GM23338 (cell line): ENCODE results near the gene TAF10. TPM values are rescaled to one million over a fixed set of nuclear protein-coding genes. Genes with fewer than 3 reads are reported as not detected.

Experiments
- ATAC-seq: fragments of 200-7000 bp; cut with Tn5 transposase; 3 replicates; pipeline ENCODE4 v1.9.1; 2020
- DNase-seq: peaks from one replicate; pipeline ENCODE4 v3.0.0-alpha.2; 2015; ENCODE audit warnings: low spot score
- H2AFZ ChIP-seq: fragments of 200-600 bp; sonication (generic); 2 replicates; pipeline ENCODE4 v1.8.0; 2016; ENCODE audit warnings: antibody characterized with exemption, mild to moderate bottlenecking, moderate library complexity
- H3F3A ChIP-seq: fragments of 200-600 bp; sonication (generic); replicated peaks from 2 replicates; pipeline ENCODE4 v1.8.0; 2017; ENCODE audit warnings: antibody characterized with exemption, mixed run types, low read depth
- H3K27ac ChIP-seq: fragments of 200-600 bp; sonication (generic); 2 replicates; pipeline ENCODE4 v1.6.1; 2016; ENCODE audit warnings: low read depth
- H3K27me3 ChIP-seq: fragments of 200-600 bp; sonication (generic); 2 replicates; pipeline ENCODE4 v1.8.0; 2016; ENCODE audit warnings: mild to moderate bottlenecking, mixed run types, moderate library complexity; ENCODE audit not compliant: insufficient read depth
- H3K36me3 ChIP-seq: fragments of 200-600 bp; sonication (generic); 2 replicates; pipeline ENCODE4 v1.8.0; 2016; ENCODE audit warnings: mild to moderate bottlenecking; ENCODE audit not compliant: insufficient read depth
- H3K4me1 ChIP-seq: fragments of 200-600 bp; sonication (generic); 2 replicates; pipeline ENCODE4 v1.8.0; 2016; ENCODE audit warnings: mild to moderate bottlenecking, moderate library complexity; ENCODE audit not compliant: insufficient read depth
- H3K4me2 ChIP-seq: fragments of 200-600 bp; sonication (generic); 2 replicates; pipeline ENCODE4 v1.7.1; 2017; ENCODE audit warnings: mixed run types
- H3K4me3 ChIP-seq: fragments of 200-600 bp; sonication (generic); 2 replicates; pipeline ENCODE4 v1.6.1; 2016; ENCODE audit warnings: mixed run types
- H3K79me2 ChIP-seq: fragments of 200-600 bp; sonication (generic); replicated peaks from 2 replicates; pipeline ENCODE4 v1.8.0; 2017; ENCODE audit warnings: mild to moderate bottlenecking; ENCODE audit not compliant: insufficient read depth
- H3K9me2 ChIP-seq: fragments of 200-600 bp; sonication (generic); 2 replicates; pipeline ENCODE4 v1.8.0; 2017; ENCODE audit not compliant: insufficient read depth
- H4K20me1 ChIP-seq: fragments of 200-600 bp; sonication (generic); replicated peaks from 2 replicates; pipeline ENCODE4 v1.8.0; 2017; ENCODE audit warnings: mild to moderate bottlenecking; ENCODE audit not compliant: insufficient read depth
- H3K27ac Mint-ChIP-seq: 2 replicates; pipeline ENCODE4 v1.8.0; 2020; ENCODE audit warnings: inconsistent platforms, mild to moderate bottlenecking, moderate library complexity, mixed read lengths
- H3K27me3 Mint-ChIP-seq: 3 replicates; pipeline ENCODE4 v1.8.0; 2022; ENCODE audit warnings: low read depth, mild to moderate bottlenecking, moderate library complexity, mixed read lengths, inconsistent platforms; ENCODE audit not compliant: insufficient read depth, poor library complexity
- H3K36me3 Mint-ChIP-seq: 3 replicates; pipeline ENCODE4 v1.8.0; 2021; ENCODE audit warnings: low read depth, mild to moderate bottlenecking, inconsistent platforms, moderate library complexity, mixed read lengths
- H3K4me1 Mint-ChIP-seq: 3 replicates; pipeline ENCODE4 v1.8.0; 2020; ENCODE audit warnings: mild to moderate bottlenecking, inconsistent platforms, mixed read lengths
- H3K4me3 Mint-ChIP-seq: 3 replicates; pipeline ENCODE4 v1.8.0; 2021; ENCODE audit warnings: moderate library complexity, mild to moderate bottlenecking, inconsistent platforms, mixed read lengths
- H3K9me3 Mint-ChIP-seq: 3 replicates; pipeline ENCODE4 v1.8.0; 2020; ENCODE audit warnings: moderate library complexity, mild to moderate bottlenecking, inconsistent platforms, mixed read lengths
- EZH2phosphoT487 ChIP-seq: fragments of 200-600 bp; sonication (generic); IDR thresholded peaks from one replicate; pipeline ENCODE4 v1.8.1; 2018; ENCODE audit warnings: antibody characterized with exemption; ENCODE audit not compliant: unreplicated experiment
- POLR2AphosphoS5 ChIP-seq: IDR thresholded peaks from 2 replicates; pipeline ENCODE4 v1.6.1; 2016; ENCODE audit warnings: antibody characterized with exemption, low read depth
- STAT1 ChIP-seq: IDR thresholded peaks from one replicate; pipeline ENCODE4 v1.6.1; 2016; ENCODE audit warnings: antibody characterized with exemption; ENCODE audit not compliant: unreplicated experiment
- ZNF114 ChIP-seq: fragments of 250-450 bp; sonication (Bioruptor Pico); IDR thresholded peaks from 2 replicates; pipeline ENCODE4 v1.5.0; 2020; ENCODE audit warnings: mild to moderate bottlenecking, moderate library complexity
- polyA plus RNA-seq: library from polyadenylated mRNA; unstranded; fragments of >200 nt; fragmentation: Nextera tagmentation; extraction: Ambion mirVana; gene quantifications from 2 replicates; pipeline ENCODE4 v1.2.1, GENCODE V29; 2016
- total RNA-seq: library from RNA; depleted of rRNA; stranded (reverse); fragments of >200 nt; shearing (Covaris generic); gene quantifications from 2 replicates; pipeline ENCODE4 v1.2.3, GENCODE V29; 2014
- TF ChIP-seq, protein P1 (sequence below): IDR thresholded peaks from 2 replicates; pipeline ENCODE4 v1.6.1; 2016; ENCODE audit warnings: antibody characterized with exemption
- TF ChIP-seq, protein P2 (sequence below): fragments of 250-450 bp; sonication (Bioruptor Pico); IDR thresholded peaks from 2 replicates; pipeline ENCODE4 v1.5.0; 2020; ENCODE audit warnings: mild to moderate bottlenecking, moderate library complexity

TAF10 gene
- total and polyA plus RNA-seq, 2 experiments from 2014 or later, result 108 to 253 TPM

DNA sequence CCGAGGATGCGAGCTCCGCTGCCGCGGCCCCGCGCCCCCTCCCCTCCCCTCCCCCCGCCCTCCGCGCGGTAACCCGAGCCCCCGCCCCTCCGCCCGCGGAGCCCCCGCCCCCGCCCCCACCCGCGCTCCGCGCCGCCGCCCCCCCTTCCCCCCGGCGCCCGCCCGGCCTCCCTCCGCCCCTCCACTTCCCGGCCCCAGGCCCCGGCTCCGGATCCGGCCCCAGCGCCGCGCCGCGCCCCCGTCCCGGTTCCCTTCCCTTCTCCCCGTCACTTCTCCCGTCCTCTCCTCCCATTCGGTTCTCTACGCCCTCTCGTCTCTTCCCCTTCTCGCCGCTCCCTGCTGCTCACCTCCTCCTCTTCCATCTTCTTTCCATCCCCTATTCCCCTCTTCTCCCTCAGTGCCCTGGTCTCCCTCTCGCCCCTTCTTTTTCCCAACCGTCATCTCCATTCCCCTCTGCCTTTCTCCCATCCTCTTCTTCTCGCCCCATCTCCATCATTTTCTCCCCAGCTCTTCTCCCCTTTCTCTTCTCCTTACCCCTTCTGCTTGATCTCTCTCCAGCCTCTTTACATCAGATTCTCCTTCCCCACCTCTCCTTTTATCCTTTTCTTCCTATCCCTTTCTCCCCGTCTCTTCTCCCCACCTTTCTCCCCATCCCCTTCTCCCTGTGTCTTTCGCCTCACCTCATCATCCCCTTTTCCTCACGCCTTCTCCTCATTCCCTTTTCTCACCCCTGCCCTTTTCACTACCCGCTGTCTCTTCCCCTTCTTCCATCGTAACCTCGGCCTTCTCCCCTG, 44.0 kb upstream of the TAF10 start, which contains the start of gene DCHS1:
TSS of gene DCHS1 (minus strand) at position 20 of the 794 bp plus-strand sequence. CDS start 14,196 bp downstream, outside the sequence.
- Histone ChIP-seq H3K36me3 (no peaks in the 10 kb centered on the region), H3K4me2 (peak within 1 kb of the TSS; percentile 100), H3K4me3 (peak within 1 kb of the TSS; percentile 84), H3K79me2 (no peaks in the 10 kb centered on the region), H4K20me1 (no peaks in the 10 kb centered on the region; the same call in 1 of the 2 replicates), H2AFZ (peak within 1 kb of the TSS; percentile 98), H3K27me3 (peaks cover 76% of the 10 kb centered on the region), H3K27ac (no peak within 1 kb of the TSS), H3K9me2 (0 out of 2 replicates have a peak, but pooled peaks cover 5% of the 10 kb centered on the region), H3K4me1 (peaks cover 8% of the 10 kb centered on the region), H3F3A (peaks cover 10% of the 10 kb centered on the region; the same call in 1 of the 2 replicates)
- Mint-ChIP-seq H3K4me3 (peak within 1 kb of the TSS; percentile 79), H3K27ac (no peak within 1 kb of the TSS), H3K36me3 (no peaks in the 10 kb centered on the region), H3K27me3 (peaks cover 16% of the 10 kb centered on the region), H3K4me1 (peaks cover 10% of the 10 kb centered on the region), H3K9me3 (no peaks in the 10 kb centered on the region)
- TF ChIP-seq STAT1, result no peak
- peak; percentile 25; the same call in 1 of the 2 replicates for TF ChIP-seq POLR2AphosphoS5
- TF ChIP-seq ZNF114, result no peak
- TF ChIP-seq, protein P1, sequence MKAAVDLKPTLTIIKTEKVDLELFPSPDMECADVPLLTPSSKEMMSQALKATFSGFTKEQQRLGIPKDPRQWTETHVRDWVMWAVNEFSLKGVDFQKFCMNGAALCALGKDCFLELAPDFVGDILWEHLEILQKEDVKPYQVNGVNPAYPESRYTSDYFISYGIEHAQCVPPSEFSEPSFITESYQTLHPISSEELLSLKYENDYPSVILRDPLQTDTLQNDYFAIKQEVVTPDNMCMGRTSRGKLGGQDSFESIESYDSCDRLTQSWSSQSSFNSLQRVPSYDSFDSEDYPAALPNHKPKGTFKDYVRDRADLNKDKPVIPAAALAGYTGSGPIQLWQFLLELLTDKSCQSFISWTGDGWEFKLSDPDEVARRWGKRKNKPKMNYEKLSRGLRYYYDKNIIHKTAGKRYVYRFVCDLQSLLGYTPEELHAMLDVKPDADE, result no peak
- TF ChIP-seq EZH2phosphoT487, result no peak
- TF ChIP-seq, protein P2, sequence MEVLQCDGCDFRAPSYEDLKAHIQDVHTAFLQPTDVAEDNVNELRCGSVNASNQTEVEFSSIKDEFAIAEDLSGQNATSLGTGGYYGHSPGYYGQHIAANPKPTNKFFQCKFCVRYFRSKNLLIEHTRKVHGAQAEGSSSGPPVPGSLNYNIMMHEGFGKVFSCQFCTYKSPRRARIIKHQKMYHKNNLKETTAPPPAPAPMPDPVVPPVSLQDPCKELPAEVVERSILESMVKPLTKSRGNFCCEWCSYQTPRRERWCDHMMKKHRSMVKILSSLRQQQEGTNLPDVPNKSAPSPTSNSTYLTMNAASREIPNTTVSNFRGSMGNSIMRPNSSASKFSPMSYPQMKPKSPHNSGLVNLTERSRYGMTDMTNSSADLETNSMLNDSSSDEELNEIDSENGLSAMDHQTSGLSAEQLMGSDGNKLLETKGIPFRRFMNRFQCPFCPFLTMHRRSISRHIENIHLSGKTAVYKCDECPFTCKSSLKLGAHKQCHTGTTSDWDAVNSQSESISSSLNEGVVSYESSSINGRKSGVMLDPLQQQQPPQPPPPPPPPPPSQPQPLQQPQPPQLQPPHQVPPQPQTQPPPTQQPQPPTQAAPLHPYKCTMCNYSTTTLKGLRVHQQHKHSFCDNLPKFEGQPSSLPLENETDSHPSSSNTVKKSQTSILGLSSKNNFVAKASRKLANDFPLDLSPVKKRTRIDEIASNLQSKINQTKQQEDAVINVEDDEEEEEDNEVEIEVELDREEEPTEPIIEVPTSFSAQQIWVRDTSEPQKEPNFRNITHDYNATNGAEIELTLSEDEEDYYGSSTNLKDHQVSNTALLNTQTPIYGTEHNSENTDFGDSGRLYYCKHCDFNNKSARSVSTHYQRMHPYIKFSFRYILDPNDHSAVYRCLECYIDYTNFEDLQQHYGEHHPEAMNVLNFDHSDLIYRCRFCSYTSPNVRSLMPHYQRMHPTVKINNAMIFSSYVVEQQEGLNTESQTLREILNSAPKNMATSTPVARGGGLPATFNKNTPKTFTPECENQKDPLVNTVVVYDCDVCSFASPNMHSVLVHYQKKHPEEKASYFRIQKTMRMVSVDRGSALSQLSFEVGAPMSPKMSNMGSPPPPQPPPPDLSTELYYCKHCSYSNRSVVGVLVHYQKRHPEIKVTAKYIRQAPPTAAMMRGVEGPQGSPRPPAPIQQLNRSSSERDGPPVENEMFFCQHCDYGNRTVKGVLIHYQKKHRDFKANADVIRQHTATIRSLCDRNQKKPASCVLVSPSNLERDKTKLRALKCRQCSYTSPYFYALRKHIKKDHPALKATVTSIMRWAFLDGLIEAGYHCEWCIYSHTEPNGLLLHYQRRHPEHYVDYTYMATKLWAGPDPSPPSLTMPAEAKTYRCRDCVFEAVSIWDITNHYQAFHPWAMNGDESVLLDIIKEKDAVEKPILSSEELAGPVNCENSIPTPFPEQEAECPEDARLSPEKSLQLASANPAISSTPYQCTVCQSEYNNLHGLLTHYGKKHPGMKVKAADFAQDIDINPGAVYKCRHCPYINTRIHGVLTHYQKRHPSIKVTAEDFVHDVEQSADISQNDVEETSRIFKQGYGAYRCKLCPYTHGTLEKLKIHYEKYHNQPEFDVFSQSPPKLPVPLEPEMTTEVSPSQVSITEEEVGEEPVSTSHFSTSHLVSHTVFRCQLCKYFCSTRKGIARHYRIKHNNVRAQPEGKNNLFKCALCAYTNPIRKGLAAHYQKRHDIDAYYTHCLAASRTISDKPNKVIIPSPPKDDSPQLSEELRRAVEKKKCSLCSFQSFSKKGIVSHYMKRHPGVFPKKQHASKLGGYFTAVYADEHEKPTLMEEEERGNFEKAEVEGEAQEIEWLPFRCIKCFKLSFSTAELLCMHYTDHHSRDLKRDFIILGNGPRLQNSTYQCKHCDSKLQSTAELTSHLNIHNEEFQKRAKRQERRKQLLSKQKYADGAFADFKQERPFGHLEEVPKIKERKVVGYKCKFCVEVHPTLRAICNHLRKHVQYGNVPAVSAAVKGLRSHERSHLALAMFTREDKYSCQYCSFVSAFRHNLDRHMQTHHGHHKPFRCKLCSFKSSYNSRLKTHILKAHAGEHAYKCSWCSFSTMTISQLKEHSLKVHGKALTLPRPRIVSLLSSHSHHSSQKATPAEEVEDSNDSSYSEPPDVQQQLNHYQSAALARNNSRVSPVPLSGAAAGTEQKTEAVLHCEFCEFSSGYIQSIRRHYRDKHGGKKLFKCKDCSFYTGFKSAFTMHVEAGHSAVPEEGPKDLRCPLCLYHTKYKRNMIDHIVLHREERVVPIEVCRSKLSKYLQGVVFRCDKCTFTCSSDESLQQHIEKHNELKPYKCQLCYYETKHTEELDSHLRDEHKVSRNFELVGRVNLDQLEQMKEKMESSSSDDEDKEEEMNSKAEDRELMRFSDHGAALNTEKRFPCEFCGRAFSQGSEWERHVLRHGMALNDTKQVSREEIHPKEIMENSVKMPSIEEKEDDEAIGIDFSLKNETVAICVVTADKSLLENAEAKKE, result no peak
- DNase-seq, result peak; percentile 75
- peak; percentile 73 for ATAC-seq
